Fibroblast of mammary gland (primary cell): ENCODE measurements around the gene MYRF.
A peak's percentile ranks its signal among the peaks of the same experiment; 100 is the strongest.

Experiments
- DNase-seq: peaks from one replicate; pipeline ENCODE4 v3.0.0-alpha.2; 2010; ENCODE audit warnings: low read depth
- H3K4me3 ChIP-seq: 2 replicates; pipeline ENCODE4 v1.5.1; 2011; ENCODE audit warnings: low read depth, mild to moderate bottlenecking, low read length, moderate library complexity; ENCODE audit not compliant: control insufficient read depth
- TF ChIP-seq, protein P1 (sequence below): conservative IDR thresholded peaks from 2 replicates; pipeline ENCODE4 v1.5.1; 2011; ENCODE audit warnings: low read depth, low read length, inconsistent platforms; ENCODE audit not compliant: control insufficient read depth, insufficient read depth

MYRF gene

DNA sequence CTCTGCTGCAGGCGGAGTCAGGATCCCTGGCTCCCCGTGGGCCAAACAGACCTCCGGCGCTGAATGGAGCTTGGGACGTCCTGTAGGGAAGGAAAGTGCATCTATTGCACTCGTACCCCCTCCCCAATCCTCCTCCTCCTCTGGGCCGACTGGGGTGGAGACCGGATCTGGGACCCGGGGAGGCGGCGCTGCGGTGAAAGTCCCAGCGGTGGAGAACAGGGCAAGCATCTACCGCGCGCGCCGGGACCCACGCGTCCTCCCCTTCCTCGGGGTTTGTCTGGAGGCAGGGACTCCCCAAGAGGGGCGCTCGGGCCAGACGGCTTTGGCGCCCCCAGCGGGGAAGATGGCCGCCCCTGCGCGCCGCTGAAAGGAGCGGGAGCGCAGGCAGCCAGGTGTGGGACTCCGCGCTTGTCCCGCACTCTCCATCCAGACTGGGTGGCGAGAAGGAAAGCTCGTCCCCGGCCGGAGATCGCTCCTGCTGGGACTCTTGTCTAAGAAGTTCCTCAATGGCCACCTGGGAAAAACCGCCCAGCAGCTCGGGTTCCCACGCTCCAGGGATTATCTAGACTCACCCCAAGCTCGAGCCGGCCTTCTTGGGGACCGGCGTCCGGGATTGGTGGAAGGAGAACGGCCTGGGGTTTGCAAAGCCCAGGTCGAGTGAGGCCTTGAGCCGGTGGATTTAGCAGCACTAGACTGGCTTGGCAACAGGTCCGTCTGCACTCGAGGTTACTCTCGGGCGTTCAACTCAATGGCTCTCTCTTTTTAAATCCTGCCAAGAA, 76.4 kb downstream of the MYRF start:
- TF ChIP-seq, protein P1, sequence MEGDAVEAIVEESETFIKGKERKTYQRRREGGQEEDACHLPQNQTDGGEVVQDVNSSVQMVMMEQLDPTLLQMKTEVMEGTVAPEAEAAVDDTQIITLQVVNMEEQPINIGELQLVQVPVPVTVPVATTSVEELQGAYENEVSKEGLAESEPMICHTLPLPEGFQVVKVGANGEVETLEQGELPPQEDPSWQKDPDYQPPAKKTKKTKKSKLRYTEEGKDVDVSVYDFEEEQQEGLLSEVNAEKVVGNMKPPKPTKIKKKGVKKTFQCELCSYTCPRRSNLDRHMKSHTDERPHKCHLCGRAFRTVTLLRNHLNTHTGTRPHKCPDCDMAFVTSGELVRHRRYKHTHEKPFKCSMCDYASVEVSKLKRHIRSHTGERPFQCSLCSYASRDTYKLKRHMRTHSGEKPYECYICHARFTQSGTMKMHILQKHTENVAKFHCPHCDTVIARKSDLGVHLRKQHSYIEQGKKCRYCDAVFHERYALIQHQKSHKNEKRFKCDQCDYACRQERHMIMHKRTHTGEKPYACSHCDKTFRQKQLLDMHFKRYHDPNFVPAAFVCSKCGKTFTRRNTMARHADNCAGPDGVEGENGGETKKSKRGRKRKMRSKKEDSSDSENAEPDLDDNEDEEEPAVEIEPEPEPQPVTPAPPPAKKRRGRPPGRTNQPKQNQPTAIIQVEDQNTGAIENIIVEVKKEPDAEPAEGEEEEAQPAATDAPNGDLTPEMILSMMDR = peak; percentile 28
- peak; percentile 18 for DNase-seq
- H3K4me3 ChIP-seq = peak overlapping the region; percentile 96

DNA sequence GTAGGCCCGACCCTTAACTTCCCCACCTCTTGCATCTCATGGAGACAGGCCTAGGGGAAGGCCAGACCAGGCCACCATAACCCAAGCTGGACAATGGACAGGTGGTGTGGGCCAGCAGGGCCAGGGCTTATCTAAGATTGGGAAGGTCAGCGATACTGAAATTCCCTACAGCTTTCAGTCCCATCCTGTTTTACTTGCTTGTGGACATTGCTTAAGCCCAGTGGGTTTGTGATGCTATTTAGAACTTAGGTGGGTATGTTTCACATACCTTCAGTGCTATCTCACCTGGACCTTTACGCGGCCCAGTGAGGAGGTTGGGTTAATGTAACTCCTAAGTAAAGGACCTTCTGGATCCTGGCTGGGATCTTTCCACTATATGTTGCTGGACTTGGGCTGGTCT, 77.4 kb downstream of the MYRF start:
- peak overlapping the region; percentile 96 for H3K4me3 ChIP-seq

DNA sequence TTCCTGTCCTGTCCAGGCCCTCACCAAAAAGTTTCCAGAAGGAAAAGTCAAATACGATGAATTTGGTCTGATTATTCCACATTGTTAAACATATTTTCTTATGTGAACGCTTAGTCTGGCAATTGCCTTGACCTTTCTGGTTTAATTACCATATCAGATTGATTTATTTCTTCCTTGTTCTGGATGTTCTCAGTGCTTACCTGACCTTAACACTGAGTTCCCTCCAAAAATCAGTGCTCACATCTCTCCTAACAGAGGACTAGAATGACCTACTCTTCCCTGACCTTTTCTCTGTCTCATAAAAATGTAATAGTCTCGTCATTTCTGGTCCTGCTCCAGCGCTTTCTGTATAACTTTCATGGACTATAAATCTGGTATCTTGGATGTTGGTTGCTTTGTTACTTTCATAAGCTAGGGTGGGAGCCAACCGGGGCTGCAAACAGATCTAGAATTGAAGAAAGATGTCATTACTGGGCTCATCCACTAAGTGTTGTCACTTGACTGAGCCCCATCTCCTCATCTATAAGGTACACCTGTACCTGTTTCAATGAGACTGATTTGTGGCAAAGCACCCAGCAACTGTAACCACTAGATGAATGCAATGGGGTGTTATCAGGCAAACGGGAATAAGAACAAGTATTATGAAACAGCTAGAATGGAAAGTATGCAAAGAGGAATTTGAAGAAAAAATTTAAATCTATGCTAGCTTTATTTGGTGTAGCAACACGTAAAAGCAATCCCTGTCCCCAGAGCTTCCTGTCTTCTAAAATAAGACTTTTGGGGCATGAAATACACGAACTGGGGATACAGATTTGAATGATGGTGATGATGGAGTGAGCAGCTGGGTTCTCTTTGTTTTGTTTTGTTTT, 78.0 kb downstream of the MYRF start:
- TF ChIP-seq, protein P1 = no peak
- DNase-seq = no peak
- peak overlapping the region; percentile 96 for H3K4me3 ChIP-seq

More for the DNA sequence above, 77.4 kb downstream of the MYRF start:
- TF ChIP-seq, protein P1 = no peak
- no peak for DNase-seq

DNA sequence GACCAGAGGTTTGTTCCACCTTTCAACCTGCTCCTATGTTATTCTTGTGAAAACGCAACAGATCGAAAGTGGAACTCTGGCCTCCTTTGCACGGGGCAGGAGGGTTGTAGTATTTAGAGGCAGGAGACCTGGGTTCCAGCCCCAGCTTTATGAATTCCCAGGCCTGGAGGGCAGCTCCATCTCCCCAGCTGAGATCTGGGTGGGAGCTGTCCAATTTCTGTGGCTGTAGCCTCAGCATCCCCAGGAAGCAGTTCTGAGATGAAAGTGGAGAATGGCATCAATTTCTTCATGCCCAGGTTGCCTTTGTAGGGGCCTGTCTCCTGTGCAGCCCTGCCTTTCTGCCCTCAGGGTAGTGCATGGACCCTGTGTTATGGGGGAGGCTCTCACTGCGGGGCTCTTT, 79.8 kb downstream of the MYRF start:
- H3K4me3 ChIP-seq = no peak overlapping the region
- TF ChIP-seq, protein P1 = no peak

DNA sequence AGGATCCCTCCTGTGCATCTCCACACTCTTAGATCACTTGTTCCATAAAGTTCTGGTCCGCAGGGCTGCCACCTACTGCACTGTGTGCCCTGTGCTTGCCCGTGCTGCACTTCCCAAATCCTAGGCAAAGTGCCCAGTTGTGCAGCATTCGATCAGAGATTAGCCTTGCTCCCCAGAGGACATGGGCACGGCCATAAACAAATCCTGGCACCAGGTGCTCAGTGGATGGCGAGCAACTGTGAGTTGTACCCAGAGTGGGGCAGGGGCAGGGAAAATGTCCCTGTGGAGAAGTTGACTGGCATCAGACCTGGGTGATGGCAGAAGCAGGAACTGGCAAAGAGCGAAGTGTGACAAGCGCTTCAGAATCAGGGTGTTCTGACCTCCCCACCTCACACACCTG, 80.3 kb downstream of the MYRF start:
- H3K4me3 ChIP-seq = no peak overlapping the region
- TF ChIP-seq, protein P1 = no peak
- DNase-seq = no peak

More for the DNA sequence above, 79.8 kb downstream of the MYRF start:
- DNase-seq = no peak

DNA sequence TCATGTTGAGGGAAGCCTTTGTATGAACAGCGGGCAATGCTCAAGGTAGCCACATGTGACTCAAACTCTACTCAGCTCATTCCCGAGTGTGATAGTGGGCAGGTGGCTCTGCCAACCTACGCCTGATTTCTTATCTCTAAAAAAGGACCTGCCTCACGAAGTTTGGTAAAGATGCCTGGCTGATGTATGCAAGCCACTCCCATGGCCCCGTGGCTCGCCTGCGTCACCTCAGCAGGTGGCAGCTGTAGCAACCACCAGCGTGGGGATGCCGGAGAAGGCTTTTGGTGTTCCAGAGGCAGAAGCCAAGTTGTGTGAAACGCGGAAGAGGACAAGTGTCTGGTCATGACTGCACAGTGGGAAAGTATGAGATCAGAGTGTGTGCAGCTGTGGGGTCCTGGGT, 81.0 kb downstream of the MYRF start:
- TF ChIP-seq, protein P1 = no peak

More for the DNA sequence above, 81.0 kb downstream of the MYRF start:
- no peak overlapping the region for H3K4me3 ChIP-seq
- DNase-seq = no peak
